GM21447 (cell line): ENCODE results near the gene CD300LD.

Experiments
- ATAC-seq: cut with Tn5 transposase; IDR thresholded peaks from one replicate; pipeline ENCODE4 v1.9.1; 2021; ENCODE audit not compliant: unreplicated experiment

CD300LD gene

DNA sequence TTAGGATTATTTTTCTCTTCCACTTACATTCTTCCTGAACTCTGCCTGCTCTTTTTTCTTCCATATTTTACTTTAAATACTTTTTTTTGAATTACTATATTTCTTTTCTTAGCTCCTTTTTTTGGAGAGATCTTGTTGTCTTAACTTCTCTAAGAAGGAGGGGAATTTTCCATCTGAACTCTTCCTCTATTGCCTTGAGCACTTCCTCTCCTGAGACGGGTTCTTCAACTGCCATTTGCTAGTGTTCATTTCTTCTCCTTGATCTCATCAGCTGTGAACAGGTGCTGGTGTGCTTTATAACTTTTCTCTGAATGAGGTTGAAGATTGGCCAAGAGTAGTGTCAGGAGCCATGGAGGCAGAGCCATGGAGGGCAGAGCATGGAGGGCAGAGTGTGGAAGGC lies 15.1 kb upstream of the CD300LD start:
- no peak for ATAC-seq

DNA sequence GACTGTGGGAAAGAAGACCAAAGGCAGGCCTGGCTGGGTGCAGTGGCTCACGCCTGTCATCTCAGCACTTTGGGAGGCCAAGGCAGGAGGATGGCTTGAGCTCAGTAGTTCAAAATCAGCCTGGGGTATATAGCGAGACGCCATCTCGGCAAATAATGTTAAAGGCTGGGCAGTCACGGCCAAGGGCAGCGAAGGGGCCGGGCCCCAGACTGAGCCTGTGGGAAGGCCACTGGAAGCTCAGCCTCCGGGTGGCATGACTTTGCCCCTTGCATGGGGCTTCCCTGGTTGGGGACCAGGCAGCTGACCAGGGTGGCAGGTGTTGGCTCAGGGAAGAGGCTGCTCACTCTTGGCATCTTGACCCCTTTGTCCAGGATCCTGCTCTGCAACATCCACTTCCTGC lies 14.0 kb upstream of the CD300LD start:
- ATAC-seq: no peak

DNA sequence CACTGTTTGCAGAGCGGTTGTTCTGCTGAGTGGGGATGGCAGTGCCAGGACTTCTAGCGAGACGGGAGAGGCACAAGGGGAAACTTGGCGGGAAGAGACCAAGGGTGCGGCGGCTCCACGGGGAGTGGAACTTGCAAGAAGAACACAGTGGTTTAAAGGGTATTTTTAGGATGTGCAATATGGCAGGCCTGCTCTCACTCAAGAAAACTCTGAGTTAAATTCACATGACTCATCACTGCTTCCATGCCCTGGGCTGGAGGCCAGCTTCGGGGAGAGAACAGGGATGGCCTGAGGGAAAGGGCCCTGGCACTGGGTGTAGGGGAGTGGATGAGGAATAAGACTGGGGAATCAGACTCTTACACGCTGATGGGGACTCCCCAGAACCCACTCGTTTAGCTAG lies 13.3 kb upstream of the CD300LD start:
- no peak for ATAC-seq

DNA sequence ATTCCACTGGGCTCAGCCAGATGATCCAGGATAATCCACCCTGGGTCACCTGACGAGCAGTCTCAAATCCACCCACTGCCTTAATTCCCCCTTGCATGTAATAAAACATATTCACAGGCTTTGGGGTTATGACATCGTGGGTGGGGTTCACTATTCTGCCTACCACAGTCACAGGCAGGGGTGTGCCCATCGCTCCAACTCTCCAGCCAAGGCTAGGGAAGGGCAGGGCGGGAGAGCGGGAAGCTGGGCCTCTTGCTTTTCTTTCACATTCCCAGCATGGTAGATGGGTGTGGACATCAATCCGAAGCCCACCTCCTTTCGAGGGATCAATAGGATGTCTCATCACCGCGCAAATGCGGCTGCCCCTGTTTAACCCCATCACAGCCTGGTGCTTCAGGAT lies 12.7 kb upstream of the CD300LD start:
- no peak for ATAC-seq

DNA sequence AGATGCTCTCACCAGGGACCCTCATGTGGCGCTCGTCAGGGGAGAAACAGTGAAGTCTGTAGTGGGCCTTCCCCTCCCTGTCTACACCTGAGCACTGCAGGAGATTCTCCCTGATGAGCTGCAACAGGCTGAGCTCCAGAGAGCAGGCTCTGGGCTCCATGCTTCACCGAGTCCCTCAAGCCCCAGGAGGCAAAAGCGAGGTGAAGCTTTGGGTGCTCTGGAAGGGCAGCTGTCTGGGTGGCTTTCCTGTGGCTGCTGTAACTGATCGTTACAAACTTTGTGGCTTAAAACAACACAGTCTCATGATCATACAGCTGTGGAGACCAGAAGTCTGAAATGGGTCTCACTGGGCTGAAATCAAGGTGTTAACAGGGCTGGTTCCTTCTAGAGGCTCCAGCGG lies 12.1 kb upstream of the CD300LD start:
- ATAC-seq: no peak

DNA sequence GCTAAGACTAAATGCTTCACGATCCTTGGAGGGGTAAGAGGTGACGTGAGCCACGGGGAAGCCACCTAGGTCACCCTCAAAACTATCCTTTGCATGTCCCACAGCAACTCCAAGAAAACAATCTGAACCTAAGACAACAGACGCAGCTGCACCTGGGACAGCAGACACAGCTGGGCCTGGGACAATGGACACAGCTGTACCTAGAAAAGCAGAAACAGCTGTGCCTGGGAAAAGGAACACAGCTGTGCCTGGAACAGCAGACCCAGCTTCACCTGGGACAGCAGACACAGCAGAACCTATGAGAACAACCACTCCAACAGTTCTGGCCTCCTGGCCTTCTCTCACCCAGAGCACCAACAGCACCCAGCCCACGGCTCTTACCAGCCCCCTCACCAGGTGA lies 11.7 kb upstream of the CD300LD start:
- ATAC-seq: no peak

DNA sequence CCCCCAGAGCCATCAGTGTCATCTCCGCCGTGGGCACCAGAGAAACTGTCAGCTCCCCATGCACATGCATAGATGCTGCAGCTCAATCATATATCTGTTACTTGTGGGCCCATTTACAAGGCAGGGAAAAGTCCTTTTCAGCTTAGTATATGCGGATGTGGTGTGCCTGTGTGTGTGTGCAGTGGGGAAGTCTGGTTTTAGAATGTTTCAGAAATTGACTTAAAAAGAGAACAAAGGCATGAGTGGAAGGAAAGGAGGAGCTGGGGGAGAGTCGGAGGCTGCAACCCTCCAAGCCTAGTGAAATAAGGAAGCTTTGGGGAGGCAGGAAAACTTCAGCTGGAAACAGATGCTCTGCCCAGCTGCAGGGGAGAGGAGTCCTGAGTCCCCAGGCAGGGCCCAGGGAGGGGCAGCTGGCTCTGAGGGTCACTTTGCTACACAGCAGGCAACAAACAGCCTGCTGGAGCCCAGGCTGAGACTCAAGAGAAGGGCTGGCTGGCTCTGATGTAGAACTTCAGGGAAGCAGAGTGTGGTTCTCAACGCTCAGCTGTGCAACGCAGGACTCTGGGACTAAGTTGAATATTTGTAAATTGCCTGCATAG lies 11.1 kb upstream of the CD300LD start:
- ATAC-seq: no peak

DNA sequence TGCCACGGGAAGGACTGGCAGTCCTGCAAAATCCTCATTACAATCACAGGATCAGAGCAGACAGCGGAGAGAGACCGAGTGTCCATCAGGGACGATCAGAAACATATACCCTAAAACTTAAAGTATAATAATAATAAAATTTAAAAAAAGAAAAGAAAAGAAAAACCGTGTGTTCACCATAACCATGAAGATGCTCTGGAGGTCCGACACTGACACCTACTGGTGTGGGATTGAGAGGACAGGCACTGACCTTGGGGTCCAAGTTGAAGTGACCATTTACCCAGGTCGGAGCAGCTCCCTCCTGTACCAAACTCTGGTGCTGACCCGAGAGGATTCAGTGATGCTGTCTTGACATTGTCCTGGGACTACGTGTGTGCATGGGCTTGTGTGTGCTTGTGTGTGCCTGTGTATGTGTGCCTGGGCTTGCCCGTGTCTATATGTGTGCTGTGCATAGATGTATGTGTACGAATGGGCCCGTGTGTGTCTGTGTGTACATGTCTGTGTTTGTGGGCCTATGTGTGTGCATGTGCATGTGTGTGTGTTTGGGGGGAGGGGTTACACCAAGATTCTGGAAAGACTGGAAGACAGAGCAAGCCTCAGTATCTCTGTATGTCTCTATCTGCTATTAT lies 10.0 kb upstream of the CD300LD start:
- ATAC-seq: no peak

DNA sequence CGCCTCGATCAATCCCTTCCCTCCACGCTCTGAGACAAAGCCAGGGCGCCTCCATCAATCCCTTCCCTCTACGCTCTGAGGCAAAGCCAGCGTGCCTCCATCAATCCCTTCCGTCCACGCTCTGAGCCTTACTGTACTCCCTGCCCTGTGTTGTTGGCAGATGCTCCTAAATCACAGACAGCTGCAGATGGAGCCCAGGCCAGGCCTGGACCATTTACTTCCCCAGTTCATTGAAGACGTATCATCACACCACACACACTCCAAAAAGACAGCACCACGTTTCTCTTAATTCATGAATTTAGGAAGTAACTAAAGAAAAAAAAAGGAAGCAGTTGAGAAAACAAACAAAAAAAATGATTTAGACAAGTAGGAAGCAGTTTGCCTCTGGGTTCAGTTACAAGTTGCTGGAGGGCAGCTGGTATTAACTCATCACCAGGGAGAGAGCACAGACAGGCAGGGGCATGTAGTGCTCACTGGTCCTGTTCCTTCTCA lies 7.4 kb upstream of the CD300LD start:
- no peak for ATAC-seq

DNA sequence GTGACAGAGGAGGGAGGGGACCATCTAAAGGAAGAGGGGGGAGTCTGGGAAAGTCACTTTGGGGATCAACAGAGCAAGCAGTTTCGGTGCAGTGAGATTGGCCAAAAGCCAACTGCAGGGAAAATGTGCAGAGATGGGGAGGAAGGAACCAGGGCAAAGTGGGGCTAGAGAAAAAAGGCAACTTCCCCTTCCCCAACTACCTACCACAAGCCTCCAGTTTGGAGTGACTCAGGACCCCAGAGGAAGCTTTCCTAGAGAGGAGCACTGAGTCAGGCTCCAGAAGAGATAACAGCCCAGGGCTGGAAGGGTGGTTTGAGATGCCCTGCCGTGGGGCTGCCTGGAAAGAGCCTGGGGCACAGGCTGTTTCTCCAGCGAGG lies 6.9 kb upstream of the CD300LD start:
- ATAC-seq: no peak

DNA sequence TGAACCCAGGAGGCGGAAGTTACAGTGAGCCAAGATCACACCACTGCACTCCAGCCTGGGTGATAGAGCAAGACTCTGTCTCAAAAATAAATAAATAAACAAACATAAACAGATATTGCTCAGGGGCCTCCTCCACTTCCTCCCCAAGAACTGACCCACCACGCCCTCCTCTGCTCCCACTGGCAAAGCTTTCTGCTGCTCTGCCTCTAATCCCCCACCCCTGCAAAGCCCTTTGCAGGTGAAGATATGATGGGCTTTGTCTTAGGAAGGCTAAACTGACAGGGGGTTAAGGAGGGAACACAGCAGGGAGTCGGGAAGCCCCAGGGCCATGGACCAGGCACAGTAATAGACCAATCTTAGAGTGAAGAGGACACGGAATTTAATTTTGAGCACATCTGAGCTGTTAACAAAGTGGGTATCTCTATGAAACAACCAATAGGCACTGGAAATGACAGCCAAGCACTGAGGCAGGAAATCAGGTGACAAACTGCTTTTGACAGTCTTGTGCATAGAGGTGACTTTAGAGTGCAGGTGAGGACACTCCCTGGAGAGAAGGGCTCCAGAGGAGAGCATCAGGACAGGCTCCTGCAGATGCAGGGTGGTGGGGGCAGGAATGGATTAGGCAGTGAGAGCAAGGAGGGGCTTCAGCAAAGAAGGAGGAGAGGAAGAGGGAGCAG lies 6.4 kb upstream of the CD300LD start:
- no peak for ATAC-seq

DNA sequence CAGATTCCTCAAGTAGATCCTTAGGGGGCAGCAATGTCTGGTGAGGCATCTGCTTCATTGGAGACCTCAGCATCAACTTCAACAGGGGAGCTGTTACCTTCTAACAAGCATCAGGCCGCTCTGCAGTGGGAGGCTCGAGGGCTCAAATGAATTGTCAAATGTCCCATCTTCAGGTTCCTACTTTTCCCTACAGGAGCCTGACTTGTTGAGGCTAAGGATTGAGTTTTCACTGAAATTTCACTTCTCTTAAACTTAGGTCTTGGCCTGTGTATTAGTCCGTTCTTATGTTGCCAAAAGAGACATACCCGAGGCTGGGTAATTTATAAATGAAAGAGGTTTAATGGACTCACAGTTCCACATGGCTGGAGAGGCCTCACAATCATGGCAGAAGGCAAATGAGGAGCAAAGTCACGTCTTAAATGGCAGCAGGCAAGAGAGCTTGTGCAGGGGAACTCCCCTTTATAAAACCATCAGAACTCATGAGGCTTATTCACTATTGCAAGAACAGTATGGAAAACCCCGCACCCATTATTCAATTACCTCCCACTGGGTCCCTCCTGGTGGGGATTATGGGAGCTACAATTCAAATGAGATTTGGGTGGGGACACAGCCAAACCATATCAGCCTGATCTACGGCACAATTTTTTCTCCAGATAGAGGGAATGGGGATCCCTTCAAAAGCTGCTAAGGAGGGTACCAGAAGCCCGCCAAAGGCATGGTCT lies 5.1 kb upstream of the CD300LD start:
- ATAC-seq: no peak

DNA sequence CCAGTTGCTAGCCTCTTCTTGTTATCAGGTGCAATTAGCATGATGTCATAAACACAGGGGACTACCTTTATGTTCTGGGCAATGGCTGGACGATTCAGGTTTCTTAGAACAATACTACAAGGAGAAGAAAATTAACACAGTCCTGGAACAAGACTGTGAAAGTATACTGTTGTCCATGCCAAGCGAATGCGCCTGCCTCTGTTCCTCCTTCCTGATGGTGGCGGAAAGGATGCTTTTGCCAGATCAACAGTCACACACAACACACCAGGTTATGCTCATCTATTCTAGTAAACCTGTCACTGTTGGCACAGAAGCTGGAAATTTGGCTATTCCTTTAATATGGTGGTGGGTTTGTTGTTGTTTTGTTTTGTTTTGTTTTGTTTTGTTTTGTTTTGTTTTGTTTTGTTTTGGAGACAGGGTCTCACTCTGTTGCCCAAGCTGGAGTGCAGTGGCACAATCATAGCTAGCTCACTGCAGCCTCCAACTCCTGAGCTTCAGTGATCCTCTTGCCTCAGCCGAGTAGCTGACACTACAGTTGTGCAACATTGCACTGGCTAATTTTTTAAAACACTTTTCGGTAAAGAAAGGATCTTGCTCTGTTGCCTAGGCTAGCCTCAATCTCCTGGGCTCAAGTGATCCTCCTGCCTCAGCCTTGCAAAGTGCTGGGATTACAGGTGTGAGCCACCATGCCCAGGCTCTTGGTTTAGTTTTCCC lies 3.1 kb upstream of the CD300LD start:
- ATAC-seq: no peak

DNA sequence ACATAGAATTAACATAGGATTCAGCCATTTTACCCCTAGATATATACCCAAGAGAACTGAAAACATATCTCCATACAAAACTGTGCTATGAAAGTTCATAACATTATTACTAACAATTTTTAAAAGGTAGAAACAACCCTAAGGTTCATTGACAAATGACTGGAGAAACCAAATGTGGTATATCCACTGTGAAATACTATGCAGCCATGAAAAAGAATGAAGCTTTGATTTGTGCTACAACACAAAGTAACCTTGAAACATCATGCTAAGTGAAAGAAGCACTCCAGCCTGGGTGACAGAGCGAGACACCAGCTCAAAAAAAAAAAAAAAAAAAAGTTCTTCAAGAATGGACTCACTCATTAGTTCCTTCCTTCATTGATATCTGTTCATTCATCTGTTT lies 580 bp downstream of the CD300LD start:
- no peak for ATAC-seq

DNA sequence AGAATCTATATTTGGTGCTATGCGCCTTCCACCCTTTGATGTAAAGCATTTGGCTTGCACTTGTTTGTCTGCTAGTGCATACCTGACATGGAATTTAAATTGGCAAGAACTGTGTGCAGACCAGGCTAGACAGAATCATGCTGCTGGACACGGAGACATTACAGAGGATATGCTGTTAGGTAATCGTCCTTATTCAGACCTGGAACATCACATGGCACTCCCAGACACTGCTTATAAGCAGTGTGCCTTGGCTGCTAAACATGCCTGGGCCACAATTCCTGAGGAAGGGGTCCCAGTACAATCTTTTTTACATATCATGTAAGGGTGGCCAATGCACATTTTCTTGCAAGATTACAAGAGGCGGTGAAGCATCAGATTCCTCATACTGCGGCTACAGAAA lies 6.4 kb downstream of the CD300LD start:
- no peak for ATAC-seq

DNA sequence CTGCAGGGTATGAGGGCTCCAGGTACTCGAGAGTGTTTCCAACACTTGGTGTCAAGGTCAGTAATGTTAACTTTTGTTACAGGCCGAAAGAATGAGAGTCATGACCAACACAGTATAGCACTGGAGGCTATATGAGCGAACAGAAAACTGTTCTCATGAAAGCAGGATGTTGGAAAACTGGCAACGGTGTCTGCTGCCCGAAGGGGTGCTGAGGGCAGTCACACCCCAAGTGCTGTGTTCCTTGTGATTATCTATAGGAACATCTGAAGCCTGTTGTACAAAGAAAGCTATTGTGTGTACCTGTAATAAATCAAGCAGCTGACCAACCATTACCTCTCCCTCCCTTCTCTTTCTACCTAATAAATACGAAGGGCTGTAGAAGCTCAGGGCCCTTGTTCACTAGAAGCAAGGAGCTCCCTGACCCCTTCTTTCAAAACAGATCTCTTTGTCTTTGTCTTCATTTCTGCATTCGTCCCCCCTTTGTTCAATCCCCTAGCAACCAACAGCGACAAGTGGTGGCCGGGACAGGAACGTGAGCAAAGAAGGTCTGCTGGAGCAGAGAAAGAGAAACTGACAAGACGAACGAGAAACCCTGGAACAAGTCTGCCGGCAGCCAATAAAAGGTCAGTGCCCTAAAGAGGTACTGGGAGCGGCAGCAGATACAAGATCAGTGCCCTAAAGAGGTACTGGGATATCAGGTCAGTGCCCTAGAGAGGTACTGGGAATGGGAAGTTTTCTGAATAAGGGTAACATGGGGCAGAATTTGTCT lies 7.6 kb downstream of the CD300LD start:
- ATAC-seq: no peak

DNA sequence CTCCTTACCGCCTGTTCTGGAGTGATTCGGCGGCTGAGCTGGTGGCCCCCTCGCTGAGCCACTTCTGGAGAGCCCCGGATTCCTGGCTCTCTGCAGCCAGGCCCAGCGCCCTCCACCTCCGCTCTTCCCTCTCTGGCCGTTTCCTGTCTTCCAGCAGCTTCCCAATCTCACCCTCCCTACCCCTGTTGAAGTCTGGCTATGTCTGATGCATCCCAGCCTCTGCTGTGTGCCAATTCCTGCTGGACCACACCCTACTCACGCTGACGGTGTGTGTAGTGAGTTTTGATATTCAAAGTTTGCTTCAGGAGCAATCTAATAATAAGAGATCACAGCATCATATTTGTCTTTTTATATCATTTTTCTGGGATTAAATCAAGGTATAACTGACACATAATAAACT lies 9.4 kb downstream of the CD300LD start:
- no peak for ATAC-seq

DNA sequence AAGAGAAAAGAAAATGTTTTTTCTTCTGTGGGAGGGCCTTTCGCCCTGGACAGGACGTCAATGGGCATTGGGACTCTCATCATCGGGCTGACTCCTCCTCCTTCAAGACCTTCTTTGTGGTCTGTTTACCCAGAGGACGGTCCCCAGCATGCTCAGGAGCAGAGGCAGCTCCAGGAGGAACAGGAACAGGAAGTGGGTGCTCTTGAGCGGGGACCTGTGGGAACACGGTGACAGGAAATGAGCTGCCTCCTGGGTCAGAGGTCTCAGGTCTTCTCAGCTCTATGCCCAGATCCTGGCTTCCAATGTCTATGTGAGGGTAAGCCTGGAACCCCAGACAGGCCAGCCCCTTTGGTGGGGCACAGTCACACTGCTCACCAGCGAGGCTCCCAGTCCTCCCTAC lies 12.2 kb downstream of the CD300LD start:
- ATAC-seq: no peak

DNA sequence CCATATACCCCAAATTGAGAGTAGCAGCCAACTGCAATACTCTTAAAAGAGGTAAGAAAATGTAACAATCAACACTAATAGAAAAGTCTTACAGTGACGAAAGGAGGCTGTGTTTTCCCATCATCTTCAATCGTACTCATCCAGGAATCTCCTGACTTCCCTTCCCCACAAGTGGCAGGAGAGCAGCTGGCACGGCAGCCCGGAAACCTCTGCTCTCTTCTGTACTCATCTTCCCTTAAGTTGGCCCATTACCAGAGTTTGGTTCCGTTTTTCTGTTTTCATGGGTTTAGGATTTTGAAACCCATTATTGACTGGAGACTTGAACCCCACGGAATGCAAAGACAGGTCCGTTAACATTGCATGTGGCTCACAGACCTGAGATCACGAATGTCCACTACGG lies 13.1 kb downstream of the CD300LD start:
- no peak for ATAC-seq

DNA sequence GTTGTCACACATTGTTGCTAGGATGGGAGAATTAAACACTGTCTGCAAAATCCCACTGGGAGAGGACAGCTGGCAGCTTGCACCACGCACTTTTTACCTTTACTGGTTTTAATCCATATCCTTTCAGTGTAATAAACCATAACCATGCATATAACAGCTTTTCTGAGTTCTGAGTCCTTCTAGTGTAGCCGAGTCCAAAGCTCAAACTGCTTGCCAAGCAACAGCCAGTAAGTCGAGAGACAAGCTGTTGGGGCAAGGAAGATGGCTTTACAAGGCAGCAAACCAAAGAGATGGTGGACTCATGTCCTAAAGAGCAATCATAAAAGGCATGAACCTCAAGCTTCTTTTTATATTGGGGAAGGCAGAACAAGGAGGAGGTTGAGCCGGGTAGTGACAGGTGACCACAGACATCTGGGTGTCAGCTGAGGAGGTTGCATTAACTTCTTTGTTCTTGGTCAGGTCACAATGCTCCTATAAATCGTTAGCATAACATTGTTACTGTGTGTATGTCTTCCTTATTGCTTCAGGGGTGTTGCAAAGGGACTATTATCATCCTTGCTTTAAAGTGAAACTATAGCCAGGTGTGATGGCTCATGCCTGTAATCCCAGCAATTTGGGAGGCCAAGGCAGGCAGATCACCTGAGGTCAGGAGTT lies 17.5 kb downstream of the CD300LD start:
- no peak for ATAC-seq
